ENCODE data around the gene IYD. TPM values are rescaled to one million over a fixed set of nuclear protein-coding genes. Genes with fewer than 3 reads are reported as not detected.

The IYD gene
- total RNA-seq (not detected), polyA plus RNA-seq (not detected), total RNA-seq (not detected)

GRCh38 chr6:150368762-150369161, at the start of gene IYD:
TSS of gene IYD (plus strand) at chr6:150369012. CDS start at chr6:150369032, 20 bp downstream.
- H3K4me1 ChIP-seq (ENCODE audit: control insufficient read depth in 2 of 2, insufficient read depth in 2 of 2, low read length in 2 of 2) = no peaks in the 10 kb centered on the region
- Mint-ChIP-seq H3K27me3 (peaks cover 3 to 4% (median 3%) of the 10 kb centered on the region in 5 donors), H3K36me3 (no peaks in the 10 kb centered on the region), H3K9me3 (peaks cover 0 to 3% (median 0%) of the 10 kb centered on the region in 11 donors), H3K4me1 (no peaks in the 10 kb centered on the region), H3K27ac (no peak within 1 kb of the TSS), H3K4me3 (no peak within 1 kb of the TSS)
- H3K4me3 ChIP-seq (ENCODE audit: low read length) = no peak within 1 kb of the TSS
- ATAC-seq (no peak), DNase-seq (no peak)
- H3K36me3 ChIP-seq (ENCODE audit: control insufficient read depth in 2 of 3, insufficient read depth in 3 of 3, low read length in 3 of 3) = no peaks in the 10 kb centered on the region
- intact Hi-C loops (cut with micrococcal nuclease) = no loop called here
- POLR2A ChIA-PET = no interaction called here
- H3K27ac ChIP-seq (ENCODE audit: low read depth, low read length) = no peak within 1 kb of the TSS
- CTCF ChIA-PET = no interaction called here
- no peaks in the 10 kb centered on the region for H3K27me3 ChIP-seq (ENCODE audit: control insufficient read depth in 2 of 2, insufficient read depth in 2 of 2, low read length in 2 of 2)
- H3K9me3 ChIP-seq (ENCODE audit: control insufficient read depth in 2 of 3, low read length in 3 of 3) = no peaks in the 10 kb centered on the region

- no peaks in the 10 kb centered on the region for H3K36me3 ChIP-seq (ENCODE audit: control insufficient read depth in 2 of 3, insufficient read depth in 3 of 3, low read length in 3 of 3)
- Mint-ChIP-seq H3K4me1 (peaks cover 0 to 6% (median 0%) of the 10 kb centered on the region in 7 donors), H3K9me3 (peaks cover 0 to 2% (median 0%) of the 10 kb centered on the region in 11 donors), H3K27ac (no peak overlapping the region), H3K4me3 (no peak overlapping the region), H3K36me3 (no peaks in the 10 kb centered on the region), H3K27me3 (peaks cover 5 to 11% (median 7%) of the 10 kb centered on the region in 5 donors)
- intact Hi-C loops (cut with micrococcal nuclease) = no loop called here
- H3K9me3 ChIP-seq (ENCODE audit: control insufficient read depth in 2 of 3, low read length in 3 of 3) = no peaks in the 10 kb centered on the region
- ATAC-seq = no peak
- no peak for DNase-seq
- no peaks in the 10 kb centered on the region for H3K27me3 ChIP-seq (ENCODE audit: control insufficient read depth in 2 of 2, insufficient read depth in 2 of 2, low read length in 2 of 2)
- ChIA-PET POLR2A (no interaction called here), CTCF (no interaction called here)
- no peak overlapping the region for H3K4me3 ChIP-seq (ENCODE audit: low read length)
- no peaks in the 10 kb centered on the region for H3K4me1 ChIP-seq (ENCODE audit: control insufficient read depth in 2 of 2, insufficient read depth in 2 of 2, low read length in 2 of 2)
- no peak overlapping the region for H3K27ac ChIP-seq (ENCODE audit: low read depth, low read length)
Measured at GRCh38 chr6:150319924-150320323, 48.9 kb upstream of the IYD start.

- H3K9me3 Mint-ChIP-seq = peaks cover 0 to 4% (median 0%) of the 10 kb centered on the region in 11 donors
- H3K4me3 Mint-ChIP-seq = no peak overlapping the region
- H3K4me1 ChIP-seq (ENCODE audit: control insufficient read depth in 2 of 2, insufficient read depth in 2 of 2, low read length in 2 of 2) = no peaks in the 10 kb centered on the region
- peaks cover 0 to 6% (median 0%) of the 10 kb centered on the region in 7 donors for H3K4me1 Mint-ChIP-seq
- no peaks in the 10 kb centered on the region for H3K36me3 Mint-ChIP-seq
- ChIA-PET CTCF (no interaction called here), POLR2A (no interaction called here)
- DNase-seq (no peak), ATAC-seq (no peak)
- no peak overlapping the region for H3K27ac ChIP-seq (ENCODE audit: low read depth, low read length)
- H3K27me3 Mint-ChIP-seq = peaks cover 5 to 11% (median 7%) of the 10 kb centered on the region in 5 donors
- no peaks in the 10 kb centered on the region for H3K27me3 ChIP-seq (ENCODE audit: control insufficient read depth in 2 of 2, insufficient read depth in 2 of 2, low read length in 2 of 2)
- H3K27ac Mint-ChIP-seq = no peak overlapping the region
- intact Hi-C loops (cut with micrococcal nuclease) = no loop called here
- no peaks in the 10 kb centered on the region for H3K36me3 ChIP-seq (ENCODE audit: control insufficient read depth in 2 of 3, insufficient read depth in 3 of 3, low read length in 3 of 3)
- H3K9me3 ChIP-seq (ENCODE audit: control insufficient read depth in 2 of 3, low read length in 3 of 3) = no peaks in the 10 kb centered on the region
- no peak overlapping the region for H3K4me3 ChIP-seq (ENCODE audit: low read length)
Measured at GRCh38 chr6:150320442-150320841, 48.4 kb upstream of the IYD start.

- Mint-ChIP-seq H3K9me3 (peaks cover 0 to 6% (median 0%) of the 10 kb centered on the region in 11 donors), H3K4me3 (no peak overlapping the region), H3K27me3 (peaks cover 0 to 13% (median 8%) of the 10 kb centered on the region in 5 donors), H3K36me3 (peaks cover 0 to 1% (median 0%) of the 10 kb centered on the region in 5 donors), H3K4me1 (peaks cover 0 to 3% (median 0%) of the 10 kb centered on the region in 7 donors), H3K27ac (no peak overlapping the region)
- Histone ChIP-seq H3K27me3 (ENCODE audit: control insufficient read depth in 2 of 2, insufficient read depth in 2 of 2, low read length in 2 of 2) (no peaks in the 10 kb centered on the region), H3K9me3 (ENCODE audit: control insufficient read depth in 2 of 3, low read length in 3 of 3) (no peaks in the 10 kb centered on the region), H3K27ac (ENCODE audit: low read depth, low read length) (no peak overlapping the region), H3K36me3 (ENCODE audit: control insufficient read depth in 2 of 3, insufficient read depth in 3 of 3, low read length in 3 of 3) (no peaks in the 10 kb centered on the region), H3K4me3 (ENCODE audit: low read length) (no peak overlapping the region), H3K4me1 (ENCODE audit: control insufficient read depth in 2 of 2, insufficient read depth in 2 of 2, low read length in 2 of 2) (no peaks in the 10 kb centered on the region)
- ChIA-PET CTCF (no interaction called here), POLR2A (no interaction called here)
- DNase-seq (no peak), ATAC-seq (no peak)
- intact Hi-C loops (cut with micrococcal nuclease) = no loop called here
Measured at GRCh38 chr6:150322466-150322871, 46.3 kb upstream of the IYD start.

GRCh38 chr6:150323205-150323604, 45.6 kb upstream of the IYD start:
- Histone ChIP-seq H3K36me3 (ENCODE audit: control insufficient read depth in 2 of 3, insufficient read depth in 3 of 3, low read length in 3 of 3) (no peaks in the 10 kb centered on the region), H3K27ac (ENCODE audit: low read depth, low read length) (no peak overlapping the region), H3K27me3 (ENCODE audit: control insufficient read depth in 2 of 2, insufficient read depth in 2 of 2, low read length in 2 of 2) (no peaks in the 10 kb centered on the region), H3K9me3 (ENCODE audit: control insufficient read depth in 2 of 3, low read length in 3 of 3) (no peaks in the 10 kb centered on the region), H3K4me3 (ENCODE audit: low read length) (no peak overlapping the region), H3K4me1 (ENCODE audit: control insufficient read depth in 2 of 2, insufficient read depth in 2 of 2, low read length in 2 of 2) (no peaks in the 10 kb centered on the region)
- intact Hi-C loops (cut with micrococcal nuclease) = no loop called here
- Mint-ChIP-seq H3K4me1 (peaks cover 0 to 3% (median 0%) of the 10 kb centered on the region in 7 donors), H3K9me3 (peaks cover 0 to 6% (median 0%) of the 10 kb centered on the region in 11 donors), H3K4me3 (no peak overlapping the region), H3K27me3 (peaks cover 0 to 13% (median 8%) of the 10 kb centered on the region in 5 donors), H3K27ac (no peak overlapping the region), H3K36me3 (peaks cover 0 to 1% (median 0%) of the 10 kb centered on the region in 5 donors)
- ChIA-PET POLR2A (no interaction called here), CTCF (no interaction called here)
- no peak for ATAC-seq
- DNase-seq = no peak

- Histone ChIP-seq H3K27me3 (ENCODE audit: control insufficient read depth in 2 of 2, insufficient read depth in 2 of 2, low read length in 2 of 2) (no peaks in the 10 kb centered on the region), H3K4me3 (ENCODE audit: low read length) (no peak overlapping the region), H3K4me1 (ENCODE audit: control insufficient read depth in 2 of 2, insufficient read depth in 2 of 2, low read length in 2 of 2) (no peaks in the 10 kb centered on the region), H3K9me3 (ENCODE audit: control insufficient read depth in 2 of 3, low read length in 3 of 3) (no peaks in the 10 kb centered on the region), H3K27ac (ENCODE audit: low read depth, low read length) (no peak overlapping the region), H3K36me3 (ENCODE audit: control insufficient read depth in 2 of 3, insufficient read depth in 3 of 3, low read length in 3 of 3) (no peaks in the 10 kb centered on the region)
- H3K36me3 Mint-ChIP-seq = peaks cover 0 to 1% (median 0%) of the 10 kb centered on the region in 5 donors
- peaks cover 0 to 3% (median 0%) of the 10 kb centered on the region in 7 donors for H3K4me1 Mint-ChIP-seq
- H3K27me3 Mint-ChIP-seq = peaks cover 0 to 12% (median 7%) of the 10 kb centered on the region in 5 donors
- peaks cover 0 to 6% (median 0%) of the 10 kb centered on the region in 11 donors for H3K9me3 Mint-ChIP-seq
- ChIA-PET POLR2A (no interaction called here), CTCF (no interaction called here)
- H3K27ac Mint-ChIP-seq = no peak overlapping the region
- DNase-seq = no peak
- ATAC-seq = no peak
- intact Hi-C loops (cut with micrococcal nuclease) = no loop called here
- no peak overlapping the region for H3K4me3 Mint-ChIP-seq
Measured at GRCh38 chr6:150324044-150324443, 44.8 kb upstream of the IYD start.

GRCh38 chr6:150325066-150325772, 43.6 kb upstream of the IYD start:
- CTCF ChIA-PET = no interaction called here
- POLR2A ChIA-PET = no interaction called here
- H3K36me3 ChIP-seq (ENCODE audit: control insufficient read depth in 2 of 3, insufficient read depth in 3 of 3, low read length in 3 of 3) = no peaks in the 10 kb centered on the region
- no peak overlapping the region for H3K27ac ChIP-seq (ENCODE audit: low read depth, low read length)
- Mint-ChIP-seq H3K27me3 (peaks cover 0 to 11% (median 9%) of the 10 kb centered on the region in 5 donors), H3K9me3 (peaks cover 0 to 6% (median 0%) of the 10 kb centered on the region in 11 donors), H3K4me1 (peaks cover 0 to 3% (median 0%) of the 10 kb centered on the region in 7 donors), H3K27ac (no peak overlapping the region), H3K36me3 (peaks cover 0 to 1% (median 0%) of the 10 kb centered on the region in 5 donors), H3K4me3 (no peak overlapping the region)
- ATAC-seq (no peak), DNase-seq (no peak)
- H3K27me3 ChIP-seq (ENCODE audit: control insufficient read depth in 2 of 2, insufficient read depth in 2 of 2, low read length in 2 of 2) = no peaks in the 10 kb centered on the region
- H3K4me1 ChIP-seq (ENCODE audit: control insufficient read depth in 2 of 2, insufficient read depth in 2 of 2, low read length in 2 of 2) = no peaks in the 10 kb centered on the region
- no peak overlapping the region for H3K4me3 ChIP-seq (ENCODE audit: low read length)
- intact Hi-C loops (cut with micrococcal nuclease) = no loop called here
- H3K9me3 ChIP-seq (ENCODE audit: control insufficient read depth in 2 of 3, low read length in 3 of 3) = no peaks in the 10 kb centered on the region
